HT1080 (cell line): Measurements from ENCODE around the gene ATXN2L. TPM values are rescaled to one million over a fixed set of nuclear protein-coding genes. Genes with fewer than 3 reads are reported as not detected.

Experiments
- DNase-seq: peaks from one replicate; pipeline ENCODE4 v3.0.0-alpha.2; 2015; ENCODE audit warnings: low read depth
- small RNA-seq: library from RNA; depleted of rRNA; stranded (forward); fragments of <200 nt; gene quantifications from one replicate; pipeline ENCODE3, GENCODE V24; 2014
- total RNA-seq: library from RNA; depleted of rRNA; stranded (reverse); fragments of >200 nt; shearing (Covaris generic); gene quantifications from 2 replicates; pipeline ENCODE4 v1.2.3, GENCODE V29; 2014; rRNA removed

The ATXN2L gene
- total RNA-seq, 1 experiment from 2014 or later, result 57.7 TPM

- no peak for DNase-seq
These were observed 61.2 kb downstream of the ATXN2L start for GRCh38 chr16:28884045-28884444.

Small RNA genes within 50 kb of the gene (small RNA-seq; reads per million reads assigned to genes)
- gene RF00416, result not detected

Other genes with a start within 250 kb of the ATXN2L start
- 1.0 TPM in 1 of 2 replicates, not detected in the other for gene SULT1A2, start 225.9 kb upstream of the ATXN2L start, total RNA-seq
- 1.1 and 1.7 TPM in 2 replicates for gene SULT1A1, start 213.0 kb upstream of the ATXN2L start, total RNA-seq
- gene NPIPB8, start 184.9 kb upstream of the ATXN2L start, total RNA-seq, result 0.23 TPM in 1 of 2 replicates, not detected in the other
- gene EIF3C, start 111.5 kb upstream of the ATXN2L start, total RNA-seq, result 456 and 760 TPM in 2 replicates
- 0.33 and 0.40 TPM in 2 replicates for gene NPIPB9, start 71.2 kb upstream of the ATXN2L start, total RNA-seq
- 390 and 404 TPM in 2 replicates for gene TUFM, start 23.3 kb downstream of the ATXN2L start, total RNA-seq
- 28.5 and 38.5 TPM in 2 replicates for gene SH2B1, start 40.8 kb downstream of the ATXN2L start, total RNA-seq
- 0.27 TPM in 1 of 2 replicates, not detected in the other for gene ATP2A1, start 55.5 kb downstream of the ATXN2L start, total RNA-seq
- gene RABEP2, start 102.2 kb downstream of the ATXN2L start, total RNA-seq, result 24.7 and 28.0 TPM in 2 replicates
- not detected in 2 replicates for gene CD19, start 109.0 kb downstream of the ATXN2L start, total RNA-seq
- gene NFATC2IP, start 127.9 kb downstream of the ATXN2L start, total RNA-seq, result 30.4 and 33.2 TPM in 2 replicates
- gene SPNS1, start 151.8 kb downstream of the ATXN2L start, total RNA-seq, result 36.5 and 45.6 TPM in 2 replicates
- gene LAT, start 162.1 kb downstream of the ATXN2L start, total RNA-seq, result 32.7 and 44.1 TPM in 2 replicates